ENCODE data around the gene MACROH2A2. TPM values are rescaled to one million over a fixed set of nuclear protein-coding genes. Genes with fewer than 3 reads are reported as not detected.

Gene MACROH2A2
- total RNA-seq, 1 donor from 2014 or later: 7.3 TPM

GRCh38 chr10:70125918-70126552, 73.4 kb downstream of the MACROH2A2 start:
- DNase-seq (ENCODE audit: extremely low read depth, low read depth, low spot score): no peak

GRCh38 chr10:70126700-70127395, 74.2 kb downstream of the MACROH2A2 start:
- no peak for DNase-seq (ENCODE audit: extremely low read depth, low read depth, low spot score)

GRCh38 chr10:70130878-70131559, 78.4 kb downstream of the MACROH2A2 start:
- DNase-seq (ENCODE audit: extremely low read depth, low read depth, low spot score): no peak

- DNase-seq (ENCODE audit: extremely low read depth, low read depth, low spot score): no peak
Observed at GRCh38 chr10:70131560-70131937, 78.9 kb downstream of the MACROH2A2 start.

GRCh38 chr10:70132098-70133029, 79.7 kb downstream of the MACROH2A2 start, which contains the start of gene AIFM2:
Gene AIFM2 (minus strand): TSS chr10:70132825. CDS start chr10:70124084, 8,741 bp downstream.
- DNase-seq (ENCODE audit: extremely low read depth, low read depth, low spot score): no peak

GRCh38 chr10:70135046-70135445, 82.4 kb downstream of the MACROH2A2 start:
- no peak for DNase-seq (ENCODE audit: extremely low read depth, low read depth, low spot score)

GRCh38 chr10:70135684-70136083, 83.0 kb downstream of the MACROH2A2 start:
- no peak for DNase-seq (ENCODE audit: extremely low read depth, low read depth, low spot score)

GRCh38 chr10:70137135-70137534, 84.5 kb downstream of the MACROH2A2 start:
- DNase-seq (ENCODE audit: extremely low read depth, low read depth, low spot score): no peak

- no peak for DNase-seq (ENCODE audit: extremely low read depth, low read depth, low spot score)
Observed at GRCh38 chr10:70137927-70138883, 85.6 kb downstream of the MACROH2A2 start.

- no peak for DNase-seq (ENCODE audit: extremely low read depth, low read depth, low spot score)
Observed at GRCh38 chr10:70139151-70139996, 86.7 kb downstream of the MACROH2A2 start.

GRCh38 chr10:70139997-70140250, 87.3 kb downstream of the MACROH2A2 start:
- DNase-seq (ENCODE audit: extremely low read depth, low read depth, low spot score): no peak

- no peak for DNase-seq (ENCODE audit: extremely low read depth, low read depth, low spot score)
Observed at GRCh38 chr10:70140297-70140696, 87.7 kb downstream of the MACROH2A2 start.

GRCh38 chr10:70142555-70142954, 89.9 kb downstream of the MACROH2A2 start:
- DNase-seq (ENCODE audit: extremely low read depth, low read depth, low spot score): no peak

GRCh38 chr10:70144372-70145110, 91.9 kb downstream of the MACROH2A2 start:
- DNase-seq (ENCODE audit: extremely low read depth, low read depth, low spot score): no peak

GRCh38 chr10:70145166-70145665, 92.6 kb downstream of the MACROH2A2 start:
- no peak for DNase-seq (ENCODE audit: extremely low read depth, low read depth, low spot score)

GRCh38 chr10:70145666-70146488, 93.2 kb downstream of the MACROH2A2 start:
- no peak for DNase-seq (ENCODE audit: extremely low read depth, low read depth, low spot score)
